HG02852 (cell line): ENCODE results near the gene CYP4F22.
"Not testable (repeated sequence)": the region's sequence is repeated elsewhere in the genome, so short reads cannot be mapped to it uniquely, and the experiment has no call there.

Source experiments
- ATAC-seq: cut with Tn5 transposase; IDR thresholded peaks from one replicate; pipeline ENCODE4 v1.9.1; 2021; ENCODE audit warnings: mild to moderate bottlenecking, moderate library complexity; ENCODE audit not compliant: unreplicated experiment

Gene CYP4F22

DNA sequence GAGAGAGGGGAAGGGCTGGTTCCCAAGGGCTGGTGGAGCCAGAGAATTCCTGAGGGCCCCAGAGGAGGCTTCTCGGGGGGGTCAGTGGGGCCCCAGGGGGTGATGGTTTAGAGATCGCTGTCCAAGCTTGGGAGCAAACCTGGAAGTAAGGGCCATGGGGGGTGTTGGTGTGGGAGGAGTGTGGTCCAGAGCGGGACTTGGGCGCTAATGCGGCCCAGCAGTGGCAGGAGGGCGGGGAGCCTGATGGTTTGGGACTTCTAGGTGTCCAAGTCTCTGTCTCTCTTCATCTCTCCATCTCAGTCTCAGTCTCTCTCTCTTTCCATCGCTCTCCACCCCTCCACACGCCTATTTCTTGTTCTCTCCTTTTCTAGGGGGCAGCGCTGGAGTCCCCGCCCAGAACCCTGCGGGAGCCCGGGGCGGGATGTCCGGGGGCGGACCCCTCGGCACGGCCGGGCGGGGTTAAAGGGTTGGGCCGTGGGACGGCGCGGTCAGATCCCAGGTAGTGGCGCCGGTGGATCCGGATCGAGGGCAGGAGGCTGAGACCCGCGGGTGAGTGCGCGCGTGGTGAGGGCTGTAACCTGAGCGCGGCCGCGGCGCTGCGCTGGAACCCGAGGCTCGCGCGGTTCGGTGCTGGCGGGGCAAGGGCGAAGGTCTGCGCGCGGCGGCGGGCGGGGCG is at the start of gene CYP4F22:
Gene CYP4F22 (plus strand): TSS at position 491 of the 676 bp plus-strand sequence. CDS start 16,812 bp downstream, outside the sequence.
- ATAC-seq, result no peak

DNA sequence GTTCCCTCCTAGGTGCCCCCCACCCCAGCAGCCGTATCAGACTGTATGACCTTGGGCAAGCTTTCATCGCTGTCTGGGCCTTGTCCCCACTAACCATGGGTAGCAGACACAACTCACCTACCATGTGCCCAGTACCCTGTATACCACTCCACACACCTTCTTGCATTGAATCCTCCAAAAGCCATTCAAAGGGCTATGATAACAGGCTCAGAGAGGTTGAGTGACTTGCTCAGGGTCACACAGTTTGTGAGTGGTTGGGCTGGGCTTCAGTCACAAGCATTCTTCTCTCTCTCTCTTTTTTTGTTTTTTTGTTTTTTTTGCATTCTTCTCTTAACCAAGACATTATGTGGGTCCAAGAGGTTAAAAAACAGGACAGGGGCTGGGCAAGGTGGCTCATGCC is 46.6 kb upstream of the CYP4F22 start:
- no peak for ATAC-seq

DNA sequence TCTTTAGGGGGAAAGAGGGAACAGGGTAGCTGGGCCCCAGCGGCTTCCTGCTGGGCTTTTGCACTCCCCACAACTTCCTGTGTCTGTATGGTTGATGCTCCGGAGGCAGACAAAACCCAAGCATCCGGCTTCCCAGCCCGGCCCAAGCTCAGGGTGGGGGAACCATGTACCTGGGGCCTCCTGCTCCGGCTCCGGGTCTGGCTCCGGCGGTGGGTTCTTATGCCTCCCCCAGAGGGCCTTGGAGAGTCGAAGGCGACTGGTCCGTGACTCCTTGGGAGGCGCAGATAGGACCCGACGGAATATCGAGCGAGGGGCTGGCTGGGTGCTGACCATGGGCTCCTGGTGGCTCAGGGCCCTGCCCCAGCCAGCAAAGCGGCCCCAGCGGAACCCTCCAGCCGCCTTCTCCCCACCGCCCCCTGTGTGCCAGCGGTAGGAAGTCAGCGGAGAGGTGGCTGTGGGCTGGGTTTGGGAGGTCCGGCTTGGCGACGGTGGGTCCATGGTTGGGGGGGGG is 44.4 kb upstream of the CYP4F22 start:
- peak; percentile 55 for ATAC-seq

DNA sequence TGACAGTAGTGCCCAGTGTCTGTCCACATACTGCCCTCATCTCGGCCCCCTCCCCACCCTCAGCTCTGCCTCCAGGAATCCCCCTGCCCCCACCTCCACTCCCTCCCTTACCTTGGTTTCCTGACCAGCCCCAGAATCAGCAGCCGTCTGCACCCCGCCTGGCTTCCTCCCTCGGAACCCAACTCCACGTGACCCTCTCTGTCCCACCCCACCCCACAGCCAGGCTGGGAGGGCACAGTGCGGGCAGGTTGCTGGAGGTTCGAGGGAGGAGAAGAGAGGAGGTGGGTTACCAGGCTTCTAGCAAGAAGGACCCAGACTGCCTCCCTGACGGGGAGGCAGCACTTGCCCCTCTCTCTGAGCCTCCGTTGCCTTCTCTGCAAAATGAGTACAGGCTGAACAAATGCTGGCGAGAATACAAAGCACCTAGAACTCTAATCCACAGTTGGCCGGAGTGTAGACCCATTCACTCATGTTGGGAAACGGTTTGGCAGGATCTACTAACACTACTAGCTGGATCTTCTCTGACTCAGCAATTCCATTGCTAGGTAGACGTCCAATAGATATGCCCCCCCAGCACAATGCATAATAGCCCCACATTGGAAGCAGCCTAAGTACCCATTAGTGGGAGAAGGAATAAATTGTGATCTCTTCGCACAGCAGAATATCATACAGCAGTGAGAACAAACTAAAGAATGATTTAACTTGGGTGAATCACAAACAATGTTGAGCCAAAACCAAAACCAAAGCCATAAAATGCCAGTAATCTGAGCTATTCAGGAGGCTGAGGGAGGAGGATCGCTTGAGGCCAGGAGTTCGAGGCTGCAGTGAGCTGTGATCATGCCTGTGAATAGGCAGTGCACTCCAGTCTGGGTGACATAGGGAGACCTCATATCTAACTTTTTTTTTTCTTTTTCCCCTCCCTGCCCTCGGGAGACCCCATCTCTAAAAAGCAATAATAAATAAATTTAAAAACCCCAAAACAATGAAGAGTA is 43.6 kb upstream of the CYP4F22 start, which contains the start of gene RASAL3:
Gene RASAL3 (minus strand): TSS at position 151 of the 992 bp plus-strand sequence. CDS start 186 bp downstream, outside the sequence.
- peak; percentile 57 for ATAC-seq

DNA sequence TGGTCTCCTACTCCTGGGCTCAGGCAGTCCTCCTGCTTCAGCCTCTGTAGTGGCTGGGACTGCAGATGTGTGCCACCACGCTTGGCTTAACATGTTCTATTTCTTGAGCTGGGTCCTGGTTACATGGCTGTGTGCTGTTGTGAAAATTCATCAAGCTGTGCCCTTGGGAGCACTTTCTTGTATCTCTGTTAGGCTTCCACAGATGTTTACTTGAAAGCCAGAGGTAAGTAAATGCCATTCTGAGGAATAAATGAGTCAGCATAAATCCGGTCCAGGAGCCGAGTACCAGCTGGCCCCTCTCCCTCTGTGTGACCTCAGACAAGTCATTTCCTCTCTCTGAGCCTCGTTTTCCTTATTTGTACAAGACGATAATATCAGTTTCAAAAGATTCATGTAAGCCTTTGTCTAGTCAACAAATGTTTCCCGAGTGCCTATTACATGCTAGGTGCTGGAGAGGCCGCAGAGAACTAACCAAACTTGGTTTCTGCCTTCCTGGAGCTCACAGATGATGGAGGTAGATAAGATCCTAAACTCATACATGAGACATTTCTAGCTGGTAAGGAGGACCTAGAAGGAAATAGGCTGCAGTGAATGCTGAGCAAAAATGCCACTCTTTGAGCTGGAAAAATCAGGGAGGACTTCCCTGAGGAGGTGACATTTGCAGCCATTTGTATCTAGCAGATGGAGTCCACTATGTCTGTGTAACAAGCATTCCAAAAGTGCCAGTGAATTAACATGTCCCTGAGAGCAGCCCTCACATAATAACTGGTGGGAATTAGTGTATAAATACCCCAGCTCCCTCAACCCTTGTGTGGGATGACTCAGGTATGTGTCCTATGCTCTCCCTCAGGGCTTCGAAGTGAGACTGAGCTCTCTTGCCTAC is 41.2 kb upstream of the CYP4F22 start:
- no peak for ATAC-seq

DNA sequence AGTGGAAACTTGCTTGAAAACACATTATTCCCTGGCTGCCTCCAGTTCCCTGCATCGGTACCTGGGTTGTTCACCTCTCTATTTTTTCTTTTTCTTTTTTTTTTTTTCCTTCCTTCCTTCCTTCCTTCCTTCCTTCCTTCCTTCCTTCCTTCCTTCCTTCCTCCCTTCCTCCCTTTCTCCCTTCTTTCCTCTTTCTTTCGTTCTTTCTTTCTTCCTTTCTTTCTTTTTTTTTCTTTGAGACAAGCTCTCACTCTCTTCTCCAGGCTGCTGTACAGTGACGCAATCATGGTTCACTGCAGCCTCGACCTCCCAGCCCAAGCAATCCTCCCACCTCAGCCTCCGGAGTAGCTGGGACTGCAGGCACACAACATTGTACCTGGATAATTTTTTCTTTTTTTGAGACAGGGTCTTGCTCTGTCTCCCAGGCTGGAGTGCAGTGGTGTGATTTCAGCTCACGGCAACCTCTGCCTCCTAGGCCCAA is 40.6 kb upstream of the CYP4F22 start:
- no peak for ATAC-seq

DNA sequence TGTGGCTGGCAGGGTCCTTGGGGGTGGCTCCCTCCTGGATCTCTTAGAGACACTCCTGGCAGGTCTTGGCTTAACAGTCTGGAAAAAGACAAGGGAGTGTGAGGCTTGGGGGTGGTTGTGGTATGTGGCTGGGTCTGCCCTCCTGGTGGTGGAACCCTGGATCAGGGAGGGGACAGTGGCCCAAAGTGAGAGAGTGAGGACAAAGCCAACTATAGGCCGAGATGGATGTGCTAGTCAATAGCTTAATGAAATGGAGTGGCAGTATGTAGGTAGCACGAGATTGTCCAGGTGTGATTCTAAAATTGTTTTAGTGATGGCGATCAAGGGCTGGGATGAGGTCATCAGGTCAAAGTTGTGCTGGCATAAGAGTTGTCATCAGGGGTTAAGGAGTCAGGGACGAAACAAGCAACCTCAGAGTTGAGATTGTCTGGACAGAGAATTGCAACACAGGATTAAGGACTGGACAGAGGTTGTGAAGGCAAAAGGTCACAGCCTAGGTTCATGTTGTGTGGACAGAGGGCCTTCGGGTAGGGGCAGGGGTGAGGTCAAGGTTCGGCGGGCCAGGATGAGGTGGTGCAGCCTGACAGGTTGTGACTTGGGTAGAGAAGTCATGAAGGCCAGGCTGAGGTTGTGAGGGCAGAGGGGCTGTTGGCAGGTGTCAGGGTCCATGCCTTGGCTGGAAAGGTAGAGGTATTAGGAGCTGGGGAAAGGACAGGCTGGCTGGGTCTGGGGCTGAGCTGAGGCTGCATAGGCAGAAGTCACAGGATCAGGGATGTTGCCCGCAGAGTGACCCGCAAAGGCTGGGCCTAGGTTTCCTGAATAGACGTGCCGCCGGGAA is 39.4 kb upstream of the CYP4F22 start:
- no peak for ATAC-seq

DNA sequence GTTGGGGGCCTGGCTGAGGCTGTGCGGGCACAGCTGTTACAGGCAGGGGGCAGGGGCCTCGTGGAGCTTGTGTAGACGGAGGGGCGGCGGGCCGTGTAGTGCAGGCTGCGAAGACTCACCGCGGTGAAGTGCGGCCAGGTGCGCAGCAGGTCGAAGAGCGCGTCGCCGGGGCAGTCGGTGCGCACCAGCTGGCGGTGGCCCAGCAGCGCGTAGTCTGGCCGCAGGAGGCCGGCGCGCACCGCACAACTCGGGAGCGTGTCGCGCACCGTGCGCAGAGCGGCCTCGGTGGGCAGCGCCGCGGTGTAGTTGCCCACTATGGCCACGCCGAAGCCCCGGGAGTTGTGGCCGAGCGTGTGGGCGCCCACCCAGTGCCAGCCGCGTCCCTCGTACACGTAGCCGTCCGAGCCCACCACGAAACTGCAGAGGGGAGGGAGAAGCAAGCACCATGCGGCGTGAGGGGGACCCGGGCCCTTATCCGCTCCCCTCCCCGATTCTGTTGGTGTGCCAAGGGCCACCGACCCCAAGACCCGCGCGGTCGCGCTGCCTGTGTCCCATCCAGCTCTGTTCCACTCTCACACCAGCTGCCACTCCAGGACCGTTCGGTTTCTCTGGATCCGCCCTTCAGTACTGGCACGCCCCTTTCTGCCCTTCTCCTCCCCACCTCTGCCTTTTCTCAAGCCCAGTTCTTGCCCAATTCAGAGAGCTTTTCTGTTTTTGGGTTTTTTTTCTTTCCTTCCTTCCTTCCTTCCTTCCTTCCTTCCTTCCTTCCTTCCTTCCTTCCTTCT is 38.6 kb upstream of the CYP4F22 start:
- ATAC-seq, result no peak

DNA sequence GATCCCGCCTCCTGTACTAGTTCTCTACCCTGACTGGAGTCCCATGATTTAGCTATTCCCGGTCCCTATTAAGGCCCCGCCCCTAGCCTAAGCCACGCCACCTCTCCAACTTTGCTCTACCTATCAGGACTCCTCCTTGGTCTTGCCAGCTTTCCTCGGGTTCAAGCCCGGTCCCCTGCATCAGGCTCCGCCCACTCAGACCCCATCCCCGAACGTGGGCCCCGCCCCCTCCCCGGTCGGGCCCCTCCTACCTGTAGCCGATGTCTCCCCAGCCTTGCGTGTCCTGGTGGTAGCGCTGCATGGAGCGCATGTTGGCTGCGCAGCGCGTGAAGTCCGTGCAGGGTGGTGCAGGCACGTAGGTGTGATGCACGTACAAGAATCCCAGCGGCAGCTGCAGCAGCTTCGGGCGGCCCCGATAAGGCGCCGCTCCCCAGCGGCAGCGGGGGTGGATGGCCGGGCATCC is 36.7 kb upstream of the CYP4F22 start:
- ATAC-seq, result no peak

DNA sequence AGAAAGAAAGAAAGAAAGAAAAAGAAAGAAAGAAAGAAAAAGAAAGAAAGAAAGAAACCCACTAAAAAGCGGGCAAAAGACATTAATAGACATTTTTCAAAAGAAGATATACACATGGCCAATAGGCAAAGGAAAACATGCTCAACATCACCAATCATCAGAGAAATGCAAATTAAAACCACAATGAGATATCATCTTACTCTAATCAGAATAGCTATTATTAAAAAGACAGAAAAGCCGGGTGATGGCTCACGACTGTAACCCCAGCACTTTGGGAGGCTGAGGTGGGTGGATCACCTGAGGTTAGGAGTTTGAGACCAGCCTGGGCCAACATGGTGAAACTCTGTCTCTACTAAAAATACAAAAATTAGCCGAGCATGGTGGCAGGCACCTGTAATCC is 34.5 kb upstream of the CYP4F22 start:
- ATAC-seq, result not testable (repeated sequence)

DNA sequence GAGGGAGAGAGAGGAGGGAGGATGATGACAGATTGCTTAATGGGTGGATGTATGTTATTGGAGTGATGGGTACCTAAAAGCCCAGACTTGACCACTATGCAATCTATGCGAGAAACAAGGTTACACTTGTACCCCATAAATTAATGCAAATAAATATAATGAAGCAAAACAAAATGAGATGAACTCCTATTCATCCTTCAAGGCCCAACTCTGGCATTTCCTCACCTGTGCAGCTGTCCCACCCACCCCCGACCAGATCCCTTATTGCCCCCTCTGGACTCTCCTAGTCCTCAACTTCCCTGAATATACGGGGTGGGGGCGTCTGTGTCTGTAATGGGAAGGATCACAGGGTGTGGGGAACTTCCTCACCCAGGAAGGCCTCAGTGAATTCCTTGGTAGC is 33.2 kb upstream of the CYP4F22 start:
- ATAC-seq, result no peak

DNA sequence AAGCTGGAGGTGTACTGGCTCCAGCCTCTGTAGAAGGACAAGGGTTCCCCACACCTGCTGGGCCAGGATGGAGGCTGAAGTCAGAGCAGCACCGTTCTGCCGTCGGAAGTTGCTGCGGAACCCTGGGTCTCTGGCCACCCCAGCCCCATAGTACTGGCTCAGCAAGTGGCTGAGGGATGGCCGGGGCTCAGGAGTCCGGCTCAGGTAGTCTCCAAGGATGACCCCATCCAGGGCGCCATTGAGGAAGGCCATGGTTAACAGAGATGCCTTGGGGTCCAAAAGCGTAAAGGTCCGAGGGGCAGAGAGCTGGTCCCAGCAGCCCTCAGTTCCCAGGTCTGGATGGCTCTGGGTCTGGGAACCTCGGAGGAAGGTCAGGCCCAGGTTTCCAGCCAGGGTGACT is 32.7 kb upstream of the CYP4F22 start:
- ATAC-seq, result no peak

DNA sequence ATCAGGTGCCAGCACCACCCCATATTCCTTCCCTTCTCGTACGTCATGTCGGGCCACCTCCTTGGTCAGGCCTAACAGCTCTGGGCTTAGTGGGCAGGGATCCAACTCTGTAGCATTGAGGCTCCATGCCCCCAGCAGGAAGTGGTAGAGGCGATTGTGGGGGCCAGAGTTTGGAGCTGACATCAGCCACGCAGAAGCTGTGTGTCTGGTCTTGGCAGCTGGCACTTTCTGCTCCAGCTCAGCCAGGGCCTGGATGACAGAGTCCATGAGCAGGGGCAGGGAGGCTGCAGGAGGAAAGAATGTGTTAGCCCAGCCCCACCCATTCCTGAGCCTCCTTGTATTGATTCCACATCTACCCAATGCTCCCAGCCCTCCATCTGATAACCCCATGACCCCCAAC is 32.0 kb upstream of the CYP4F22 start:
- ATAC-seq, result no peak

DNA sequence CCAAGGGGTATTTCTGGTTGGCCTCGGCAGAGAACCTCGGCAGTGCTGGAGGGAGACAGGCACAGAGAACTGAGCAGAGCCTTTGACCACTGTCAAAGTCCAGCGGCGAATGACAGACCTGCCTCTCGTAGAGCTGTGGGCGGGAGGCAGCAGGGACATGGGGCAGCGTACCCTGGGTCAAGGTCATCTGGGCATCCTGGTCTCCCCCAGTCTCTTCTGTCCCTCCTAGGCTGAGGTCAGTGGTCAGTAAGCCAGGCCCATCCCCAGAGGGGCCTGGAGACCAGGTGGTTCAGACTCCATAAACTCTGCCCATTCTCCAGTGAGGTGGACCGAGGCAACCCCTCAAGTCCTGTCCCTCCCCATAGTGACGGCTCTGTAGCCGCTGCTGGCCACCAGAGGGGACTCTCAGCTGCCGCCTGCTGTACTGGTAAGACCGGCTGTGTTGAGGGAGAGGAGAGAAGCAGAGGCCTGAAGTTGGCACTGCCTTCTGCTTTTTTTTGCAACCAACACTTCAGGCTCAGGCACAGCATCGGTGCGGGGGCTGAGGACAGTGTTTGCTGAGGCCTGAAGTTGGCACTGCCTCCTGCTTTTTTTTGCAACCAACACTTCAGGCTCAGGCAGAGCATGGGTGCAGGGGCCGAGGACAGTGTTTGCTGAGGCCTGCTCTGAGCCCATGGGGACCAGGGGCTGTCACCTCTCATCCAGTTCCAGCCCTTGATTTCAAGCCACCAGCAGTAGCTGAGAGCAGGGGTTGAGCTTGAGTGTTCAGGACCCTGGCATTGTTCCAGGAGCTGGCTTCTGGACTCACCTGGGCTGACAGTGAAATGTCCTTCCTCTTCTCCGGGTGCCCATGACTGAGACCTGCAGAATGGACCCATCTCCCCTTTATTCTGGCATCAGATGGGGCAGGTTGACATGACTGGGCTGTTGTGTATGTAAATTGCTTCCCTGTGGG is 28.7 kb upstream of the CYP4F22 start, which contains the start of gene PGLYRP2:
Gene PGLYRP2 (minus strand): TSS at position 111 of the 955 bp plus-strand sequence. CDS start 130 bp downstream, outside the sequence.
- no peak for ATAC-seq

DNA sequence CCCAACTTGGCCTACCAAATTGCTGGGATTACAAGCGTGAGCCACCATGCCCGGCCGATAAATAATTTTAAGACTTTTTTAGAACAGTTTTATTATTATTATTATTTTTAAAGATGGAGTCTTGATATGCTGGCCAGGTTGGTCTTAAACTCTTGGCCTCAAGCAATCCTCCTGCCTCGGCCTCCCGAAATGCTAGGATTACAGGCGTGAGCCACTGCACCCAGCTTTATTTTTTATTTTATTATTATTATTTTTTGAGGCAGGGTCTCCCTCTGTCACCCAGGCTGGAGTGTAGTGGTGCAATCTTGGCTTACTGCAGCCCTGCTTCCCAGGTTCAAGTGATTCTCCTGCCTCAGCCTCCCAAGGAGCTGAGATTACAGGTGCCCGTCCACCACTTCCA is 27.3 kb upstream of the CYP4F22 start:
- ATAC-seq, result not testable (repeated sequence)

DNA sequence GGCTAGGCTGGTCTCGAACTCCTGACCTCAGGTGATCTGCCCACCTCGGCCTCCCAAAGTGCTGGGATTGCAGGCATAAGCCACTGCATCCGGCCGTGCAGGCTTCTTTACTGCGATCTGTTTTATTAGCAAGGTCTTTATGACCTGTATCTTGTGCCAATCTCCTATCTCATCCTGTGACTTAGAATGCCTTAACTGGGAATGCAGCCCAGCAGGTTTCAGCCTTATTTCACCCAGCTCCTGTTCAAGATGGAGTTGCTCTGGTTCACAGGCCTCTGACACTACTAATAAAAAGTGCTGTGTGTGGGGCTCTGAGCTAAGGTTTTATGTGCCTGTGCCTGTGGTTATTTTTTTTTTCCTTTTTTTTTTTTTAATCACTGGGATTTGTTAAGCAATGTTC is 22.6 kb upstream of the CYP4F22 start:
- not testable (repeated sequence) for ATAC-seq

DNA sequence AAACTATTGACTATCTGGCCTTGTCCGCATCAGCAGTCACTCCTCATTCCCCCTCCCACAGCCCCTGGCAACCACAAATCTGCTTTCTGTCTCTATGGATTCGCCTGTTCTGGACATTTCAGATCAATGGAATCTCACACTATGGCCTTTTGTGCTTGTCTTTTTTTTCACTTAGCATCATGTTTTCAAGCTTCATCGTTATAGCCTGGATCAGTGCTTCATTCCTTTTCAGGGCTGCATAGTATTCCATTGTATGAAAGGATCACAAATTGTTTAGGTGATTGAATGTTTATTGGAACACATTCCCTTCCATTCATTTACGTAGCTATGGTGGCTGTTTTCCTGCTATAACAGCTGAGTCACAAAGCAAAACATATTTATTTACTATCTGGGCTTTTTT is 21.3 kb upstream of the CYP4F22 start:
- ATAC-seq, result no peak
